RWPE1 (cell line): ENCODE results near the gene MYL1.

ENCODE experiments used
- CTCF ChIA-PET: fragments of 350-600 bp; sonication (Branson Sonifier 250); formaldehyde crosslinking; extraction: SDS; loops from one replicate; lab custom pipeline; 2021; lab: Yijun Ruan, JAX
- POLR2A ChIA-PET: fragments of 400-600 bp; formaldehyde crosslinking; extraction: SDS; loops from one replicate; lab custom pipeline; 2020; ENCODE audit warnings: antibody characterized with exemption; ENCODE audit not compliant: low non-redundant PET; lab: Yijun Ruan, JAX
- DNase-seq: peaks from one replicate; pipeline ENCODE4 v3.0.0; 2012; ENCODE audit warnings: low spot score
- H3K27ac ChIP-seq: fragments of 450-650 bp; 2 replicates; pipeline ENCODE4 v1.5.1; 2017
- TF ChIP-seq, protein P1 (sequence below): fragments of 450-650 bp; conservative IDR thresholded peaks from 2 replicates; pipeline ENCODE4 v1.5.1; 2017; ENCODE audit warnings: low read depth, mild to moderate bottlenecking

The MYL1 gene

DNA sequence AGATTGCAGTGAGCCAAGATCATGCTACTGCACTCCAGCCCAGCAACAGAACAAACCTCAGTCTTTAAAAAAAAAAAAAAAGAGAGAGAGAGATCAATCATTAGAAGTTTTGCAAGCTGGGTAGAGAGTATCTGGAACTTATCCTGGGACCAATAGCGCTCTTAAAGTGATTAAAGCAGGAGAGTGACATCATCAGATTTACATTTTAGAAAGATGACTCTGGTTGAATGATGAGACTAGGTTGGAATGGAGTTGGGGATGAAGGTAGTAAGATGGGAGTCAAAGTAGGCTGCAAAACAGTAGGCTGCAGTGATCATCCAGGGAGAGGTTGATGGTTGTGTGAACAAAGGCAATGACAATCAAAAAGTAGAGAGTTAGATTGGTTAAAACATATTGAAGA lies 37.8 kb downstream of the MYL1 start:
- CTCF ChIA-PET, result no interaction called here
- TF ChIP-seq, protein P1, sequence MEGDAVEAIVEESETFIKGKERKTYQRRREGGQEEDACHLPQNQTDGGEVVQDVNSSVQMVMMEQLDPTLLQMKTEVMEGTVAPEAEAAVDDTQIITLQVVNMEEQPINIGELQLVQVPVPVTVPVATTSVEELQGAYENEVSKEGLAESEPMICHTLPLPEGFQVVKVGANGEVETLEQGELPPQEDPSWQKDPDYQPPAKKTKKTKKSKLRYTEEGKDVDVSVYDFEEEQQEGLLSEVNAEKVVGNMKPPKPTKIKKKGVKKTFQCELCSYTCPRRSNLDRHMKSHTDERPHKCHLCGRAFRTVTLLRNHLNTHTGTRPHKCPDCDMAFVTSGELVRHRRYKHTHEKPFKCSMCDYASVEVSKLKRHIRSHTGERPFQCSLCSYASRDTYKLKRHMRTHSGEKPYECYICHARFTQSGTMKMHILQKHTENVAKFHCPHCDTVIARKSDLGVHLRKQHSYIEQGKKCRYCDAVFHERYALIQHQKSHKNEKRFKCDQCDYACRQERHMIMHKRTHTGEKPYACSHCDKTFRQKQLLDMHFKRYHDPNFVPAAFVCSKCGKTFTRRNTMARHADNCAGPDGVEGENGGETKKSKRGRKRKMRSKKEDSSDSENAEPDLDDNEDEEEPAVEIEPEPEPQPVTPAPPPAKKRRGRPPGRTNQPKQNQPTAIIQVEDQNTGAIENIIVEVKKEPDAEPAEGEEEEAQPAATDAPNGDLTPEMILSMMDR, result no peak

DNA sequence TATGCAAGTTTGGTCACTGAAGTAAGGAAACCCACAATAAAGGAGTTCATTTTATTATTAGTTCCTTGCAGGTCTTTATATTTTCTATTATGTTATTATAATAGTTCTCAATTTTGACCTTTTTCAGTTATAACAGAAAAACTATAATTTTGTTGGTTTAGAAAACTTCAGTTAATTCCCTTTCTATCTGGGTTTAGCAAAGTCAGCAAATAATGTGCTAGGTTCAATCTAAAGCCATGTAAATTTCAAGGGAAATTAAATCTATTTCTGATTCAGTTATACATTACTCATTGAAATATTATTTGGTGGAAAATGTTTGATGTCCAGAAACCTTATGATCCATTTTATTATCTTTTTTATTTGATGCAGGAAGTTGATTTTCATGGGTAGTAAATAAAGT lies 43.7 kb downstream of the MYL1 start:
- CTCF ChIA-PET, result no interaction called here
- POLR2A ChIA-PET, result no interaction called here
- H3K27ac ChIP-seq, result no peak overlapping the region

More for the DNA sequence above, 37.8 kb downstream of the MYL1 start:
- POLR2A ChIA-PET, result no interaction called here
- H3K27ac ChIP-seq, result no peak overlapping the region
- no peak for DNase-seq

DNA sequence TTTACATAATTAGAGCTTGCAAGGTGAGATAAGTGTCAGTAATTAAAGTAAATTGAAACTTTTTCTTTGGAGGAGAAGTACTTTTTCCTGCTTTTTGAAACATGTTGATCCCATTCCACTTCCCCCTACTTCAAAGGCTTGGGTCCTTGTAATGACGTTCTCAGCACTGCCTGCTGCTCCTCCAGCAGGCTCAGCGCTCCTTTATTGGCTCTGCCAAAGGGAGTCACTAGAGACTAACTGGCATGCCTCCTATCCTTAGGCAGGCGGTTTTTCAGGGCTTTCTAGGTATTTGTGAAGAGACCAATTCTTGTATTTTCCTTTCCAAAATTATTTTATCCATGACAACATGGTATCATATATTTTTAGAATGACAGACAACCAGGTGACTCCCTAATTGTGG lies 45.8 kb downstream of the MYL1 start:
- TF ChIP-seq, protein P1, result no peak
- ChIA-PET CTCF (no interaction called here), POLR2A (no interaction called here)
- no peak for DNase-seq
- H3K27ac ChIP-seq, result no peak overlapping the region

More for the DNA sequence above, 43.7 kb downstream of the MYL1 start:
- no peak for DNase-seq
- TF ChIP-seq, protein P1, result no peak

DNA sequence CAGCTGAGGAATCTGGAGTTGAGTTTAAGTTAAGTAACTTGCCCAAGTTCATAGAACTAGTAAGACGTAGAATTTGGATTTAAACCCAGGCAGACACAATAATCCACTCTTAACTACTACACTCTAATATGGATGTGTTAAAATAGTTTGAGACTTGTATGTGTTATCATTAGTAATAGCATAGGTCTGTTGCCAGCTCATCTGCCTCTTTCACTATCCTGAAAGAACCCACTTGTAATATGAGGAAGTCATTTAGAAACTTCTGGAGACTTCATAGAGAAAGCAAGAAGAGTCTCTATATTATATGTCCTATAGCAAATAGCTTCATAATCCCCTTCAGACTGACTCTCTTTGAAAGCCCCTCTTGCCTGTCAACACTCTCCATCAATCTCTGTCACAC lies 46.7 kb downstream of the MYL1 start:
- DNase-seq, result no peak
- TF ChIP-seq, protein P1, result no peak
- H3K27ac ChIP-seq, result no peak overlapping the region
- ChIA-PET CTCF (no interaction called here), POLR2A (no interaction called here)

DNA sequence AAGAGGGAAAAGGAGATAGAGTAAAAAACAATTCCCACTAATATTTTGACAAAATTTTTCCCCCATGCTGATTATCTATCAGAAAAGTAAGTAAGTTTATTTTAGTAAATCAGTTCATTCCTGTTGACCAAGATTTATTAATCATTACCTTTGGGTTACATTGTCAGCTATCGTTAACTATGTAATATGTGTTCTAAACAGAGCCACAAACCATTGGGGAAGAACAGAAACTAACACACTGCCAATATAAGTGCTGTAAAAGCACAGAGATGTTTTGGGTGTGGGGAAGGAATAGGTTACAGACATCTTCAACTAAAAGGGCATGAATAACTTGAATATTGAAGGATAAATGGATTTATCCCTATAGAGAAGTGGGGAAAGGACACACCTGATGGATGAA lies 47.3 kb downstream of the MYL1 start:
- TF ChIP-seq, protein P1, result no peak
- H3K27ac ChIP-seq, result no peak overlapping the region
- CTCF ChIA-PET, result interaction anchor here (1.2 kb wide), 1 partner anchor 36 kb away, joined by 3 read pairs; no protein-coding TSS in a partner anchor
- no peak for DNase-seq
- POLR2A ChIA-PET, result no interaction called here

DNA sequence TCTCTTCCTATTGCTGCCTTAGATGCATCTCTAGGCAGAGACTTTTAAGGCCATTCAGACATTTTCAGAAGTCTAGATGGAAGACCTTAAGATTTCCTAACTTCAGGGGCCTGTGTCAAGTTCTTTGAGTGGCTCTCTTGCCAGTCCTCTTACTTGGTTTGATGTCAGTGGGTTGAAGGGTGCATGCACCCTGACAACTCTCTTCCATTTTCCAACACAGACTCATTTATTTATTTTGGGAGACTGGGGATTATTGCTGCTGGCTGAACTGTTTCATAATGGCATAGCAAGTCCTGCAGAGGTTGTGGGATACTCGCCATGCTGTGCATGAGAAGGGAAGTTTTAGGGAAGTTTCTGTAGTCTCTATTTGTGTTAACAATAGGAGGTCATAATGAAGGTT lies 50.7 kb downstream of the MYL1 start:
- ChIA-PET POLR2A (no interaction called here), CTCF (no interaction called here)
- no peak overlapping the region for H3K27ac ChIP-seq
- TF ChIP-seq, protein P1, result no peak
- DNase-seq, result no peak
